ENCODE results near the gene YTHDF1.

DNA sequence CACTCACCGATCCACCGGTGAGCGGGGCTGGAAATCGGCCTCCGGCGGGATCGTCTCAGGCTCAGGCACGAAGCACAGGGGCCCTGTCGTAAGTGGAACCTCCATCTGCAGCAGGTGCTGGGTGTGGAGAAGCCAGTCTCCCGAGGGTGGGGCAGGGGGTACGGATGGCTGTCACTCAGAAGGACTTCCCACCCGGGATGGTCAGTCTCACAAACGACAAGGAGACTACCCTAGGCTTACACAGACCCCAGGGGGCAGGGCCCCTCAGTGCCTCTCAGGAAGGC is 27.8 kb downstream of the YTHDF1 start:
- TF ChIP-seq CTCF (IDR thresholded peaks at IDR 0.05; ENCODE audit: poor library complexity, severe bottlenecking), result no peak
- TF ChIP-seq MXI1 (conservative IDR thresholded peaks at IDR 0.05; ENCODE audit: poor library complexity, severe bottlenecking), result no peak
- no peak for TF ChIP-seq POLR2AphosphoS5 (IDR thresholded peaks at IDR 0.05)
- no peak for TF ChIP-seq SMC3 (conservative IDR thresholded peaks at IDR 0.05; ENCODE audit: poor library complexity)
- TF ChIP-seq EP300 (conservative IDR thresholded peaks at IDR 0.05; ENCODE audit: poor library complexity, severe bottlenecking), result no peak
- TF ChIP-seq, protein P1, sequence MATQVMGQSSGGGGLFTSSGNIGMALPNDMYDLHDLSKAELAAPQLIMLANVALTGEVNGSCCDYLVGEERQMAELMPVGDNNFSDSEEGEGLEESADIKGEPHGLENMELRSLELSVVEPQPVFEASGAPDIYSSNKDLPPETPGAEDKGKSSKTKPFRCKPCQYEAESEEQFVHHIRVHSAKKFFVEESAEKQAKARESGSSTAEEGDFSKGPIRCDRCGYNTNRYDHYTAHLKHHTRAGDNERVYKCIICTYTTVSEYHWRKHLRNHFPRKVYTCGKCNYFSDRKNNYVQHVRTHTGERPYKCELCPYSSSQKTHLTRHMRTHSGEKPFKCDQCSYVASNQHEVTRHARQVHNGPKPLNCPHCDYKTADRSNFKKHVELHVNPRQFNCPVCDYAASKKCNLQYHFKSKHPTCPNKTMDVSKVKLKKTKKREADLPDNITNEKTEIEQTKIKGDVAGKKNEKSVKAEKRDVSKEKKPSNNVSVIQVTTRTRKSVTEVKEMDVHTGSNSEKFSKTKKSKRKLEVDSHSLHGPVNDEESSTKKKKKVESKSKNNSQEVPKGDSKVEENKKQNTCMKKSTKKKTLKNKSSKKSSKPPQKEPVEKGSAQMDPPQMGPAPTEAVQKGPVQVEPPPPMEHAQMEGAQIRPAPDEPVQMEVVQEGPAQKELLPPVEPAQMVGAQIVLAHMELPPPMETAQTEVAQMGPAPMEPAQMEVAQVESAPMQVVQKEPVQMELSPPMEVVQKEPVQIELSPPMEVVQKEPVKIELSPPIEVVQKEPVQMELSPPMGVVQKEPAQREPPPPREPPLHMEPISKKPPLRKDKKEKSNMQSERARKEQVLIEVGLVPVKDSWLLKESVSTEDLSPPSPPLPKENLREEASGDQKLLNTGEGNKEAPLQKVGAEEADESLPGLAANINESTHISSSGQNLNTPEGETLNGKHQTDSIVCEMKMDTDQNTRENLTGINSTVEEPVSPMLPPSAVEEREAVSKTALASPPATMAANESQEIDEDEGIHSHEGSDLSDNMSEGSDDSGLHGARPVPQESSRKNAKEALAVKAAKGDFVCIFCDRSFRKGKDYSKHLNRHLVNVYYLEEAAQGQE (IDR thresholded peaks at IDR 0.05; ENCODE audit: borderline replicate concordance), result no peak

Data from neural cell (in vitro differentiated cells).